ENCODE data around the gene PYY. TPM values are rescaled to one million over a fixed set of nuclear protein-coding genes. Genes with fewer than 3 reads are reported as not detected.
"Not testable (repeated sequence)": the region's sequence is repeated elsewhere in the genome, so short reads cannot be mapped to it uniquely, and the experiment has no call there.

Gene PYY
- not detected for total RNA-seq
- long read RNA-seq = 0 reads

GRCh38 chr17:43953746-43954145, at the start of gene PYY:
Gene PYY (minus strand): TSS chr17:43953940. CDS start chr17:43953483, 457 bp downstream.
- intact Hi-C loops (cut with DNase I) = no loop called here
- no peak for DNase-seq (ENCODE audit: low spot score)

GRCh38 chr17:44002141-44002848, 48.6 kb upstream of the PYY start:
- intact Hi-C loops (cut with DNase I) = no loop called here
- no peak for DNase-seq (ENCODE audit: low spot score)

- no peak for DNase-seq (ENCODE audit: low spot score)
- intact Hi-C loops (cut with DNase I) = no loop called here
Measured at GRCh38 chr17:44001461-44001920, 47.8 kb upstream of the PYY start.

- DNase-seq (ENCODE audit: low spot score) = no peak
- intact Hi-C loops (cut with DNase I) = no loop called here
Measured at GRCh38 chr17:44000871-44001460, 47.2 kb upstream of the PYY start.

- DNase-seq (ENCODE audit: low spot score) = no peak
- intact Hi-C loops (cut with DNase I) = no loop called here
Measured at GRCh38 chr17:44000141-44000860, 46.6 kb upstream of the PYY start.

- no peak for DNase-seq (ENCODE audit: low spot score)
- intact Hi-C loops (cut with DNase I) = loop anchor here (10.0 kb wide), 1 partner anchor 124 kb away; no protein-coding TSS in a partner anchor
Measured at GRCh38 chr17:43999024-43999423, 45.3 kb upstream of the PYY start.

- no peak for DNase-seq (ENCODE audit: low spot score)
- intact Hi-C loops (cut with DNase I) = loop anchor here (10.0 kb wide), 1 partner anchor 124 kb away; no protein-coding TSS in a partner anchor
Measured at GRCh38 chr17:43998552-43998951, 44.8 kb upstream of the PYY start.

GRCh38 chr17:43997180-43997579, 43.4 kb upstream of the PYY start:
- intact Hi-C loops (cut with DNase I) = loop anchor here (10.0 kb wide), 1 partner anchor 122 kb away; no protein-coding TSS in a partner anchor
- DNase-seq (ENCODE audit: low spot score) = not testable (repeated sequence)

- no peak for DNase-seq (ENCODE audit: low spot score)
- intact Hi-C loops (cut with DNase I) = loop anchor here (2.0 to 10.0 kb wide), 2 partner anchors 52 to 120 kb away; partner anchors contain the start of gene PPY
Measured at GRCh38 chr17:43995150-43995471, 41.4 kb upstream of the PYY start.

- intact Hi-C loops (cut with DNase I) = loop anchor here (2.0 to 10.0 kb wide), 2 partner anchors 52 to 120 kb away; partner anchors contain the start of gene PPY
- DNase-seq (ENCODE audit: low spot score) = peak; percentile 84
Measured at GRCh38 chr17:43994272-43995149, 40.8 kb upstream of the PYY start.

GRCh38 chr17:43992641-43993040, 38.9 kb upstream of the PYY start:
- intact Hi-C loops (cut with DNase I) = loop anchor here (10.0 kb wide), 1 partner anchor 118 kb away; no protein-coding TSS in a partner anchor
- DNase-seq (ENCODE audit: low spot score) = no peak

- DNase-seq (ENCODE audit: low spot score) = no peak
Measured at GRCh38 chr17:43988301-43988700, 34.6 kb upstream of the PYY start.

GRCh38 chr17:43987131-43988021, 33.6 kb upstream of the PYY start:
- intact Hi-C loops (cut with DNase I) = no loop called here
- no peak for DNase-seq (ENCODE audit: low spot score)

More at GRCh38 chr17:43988301-43988700, 34.6 kb upstream of the PYY start:
- intact Hi-C loops (cut with DNase I) = no loop called here

- intact Hi-C loops (cut with DNase I) = no loop called here
- no peak for DNase-seq (ENCODE audit: low spot score)
Measured at GRCh38 chr17:43986225-43986981, 32.7 kb upstream of the PYY start.

GRCh38 chr17:43984521-43984920, 30.8 kb upstream of the PYY start:
- DNase-seq (ENCODE audit: low spot score) = no peak
- intact Hi-C loops (cut with DNase I) = no loop called here

- DNase-seq (ENCODE audit: low spot score) = no peak
- intact Hi-C loops (cut with DNase I) = no loop called here
Measured at GRCh38 chr17:43983515-43984411, 30.0 kb upstream of the PYY start.

GRCh38 chr17:43983196-43983514, 29.4 kb upstream of the PYY start:
- no peak for DNase-seq (ENCODE audit: low spot score)
- intact Hi-C loops (cut with DNase I) = no loop called here

Measured in cardiac septum (tissue), 1 donor.